H4 (cell line): ENCODE measurements around the gene EFNB2. TPM values are rescaled to one million over a fixed set of nuclear protein-coding genes. Genes with fewer than 3 reads are reported as not detected.
A peak's percentile ranks its signal among the peaks of the same experiment; 100 is the strongest.

Source experiments
- DNase-seq: peaks from one replicate; pipeline ENCODE4 v3.0.0-alpha.2; 2015; ENCODE audit warnings: low spot score
- total RNA-seq: library from RNA; depleted of rRNA; stranded (reverse); fragments of >200 nt; shearing (Covaris generic); gene quantifications from 2 replicates; pipeline ENCODE4 v1.2.3, GENCODE V29; 2014

The EFNB2 gene
- total RNA-seq, 1 experiment from 2014 or later: 6.7 TPM

- DNase-seq: no peak
These were observed 51.4 kb downstream of the EFNB2 start for GRCh38 chr13:106484084-106484483.

GRCh38 chr13:106481919-106482318 is 53.5 kb downstream of the EFNB2 start:
- no peak for DNase-seq

GRCh38 chr13:106480351-106480910 is 55.0 kb downstream of the EFNB2 start:
- no peak for DNase-seq

- no peak for DNase-seq
These were observed 55.5 kb downstream of the EFNB2 start for GRCh38 chr13:106479929-106480328.

- no peak for DNase-seq
These were observed 57.3 kb downstream of the EFNB2 start for GRCh38 chr13:106478116-106478515.

- DNase-seq: no peak
These were observed 58.2 kb downstream of the EFNB2 start for GRCh38 chr13:106477303-106477702.

GRCh38 chr13:106475852-106476251 is 59.6 kb downstream of the EFNB2 start:
- no peak for DNase-seq

- DNase-seq: no peak
These were observed 60.5 kb downstream of the EFNB2 start for GRCh38 chr13:106474912-106475311.

GRCh38 chr13:106473154-106473553 is 62.3 kb downstream of the EFNB2 start:
- DNase-seq: no peak

GRCh38 chr13:106472621-106473020 is 62.8 kb downstream of the EFNB2 start:
- DNase-seq: no peak

GRCh38 chr13:106471957-106472543 is 63.4 kb downstream of the EFNB2 start:
- DNase-seq: peak; percentile 57

- DNase-seq: no peak
These were observed 64.9 kb downstream of the EFNB2 start for GRCh38 chr13:106470576-106470975.

- no peak for DNase-seq
These were observed 66.5 kb downstream of the EFNB2 start for GRCh38 chr13:106468744-106469590.

GRCh38 chr13:106468207-106468606 is 67.3 kb downstream of the EFNB2 start:
- DNase-seq: no peak

GRCh38 chr13:106467427-106468122 is 67.9 kb downstream of the EFNB2 start:
- no peak for DNase-seq

- DNase-seq: no peak
These were observed 68.6 kb downstream of the EFNB2 start for GRCh38 chr13:106466691-106467426.

- peak; percentile 71 for DNase-seq
These were observed 71.4 kb downstream of the EFNB2 start for GRCh38 chr13:106464076-106464475.

GRCh38 chr13:106462710-106463109 is 72.8 kb downstream of the EFNB2 start:
- DNase-seq: no peak

GRCh38 chr13:106455777-106456176 is 79.7 kb downstream of the EFNB2 start:
- no peak for DNase-seq

- no peak for DNase-seq
These were observed 80.3 kb downstream of the EFNB2 start for GRCh38 chr13:106455190-106455589.

GRCh38 chr13:106453101-106453500 is 82.4 kb downstream of the EFNB2 start:
- no peak for DNase-seq

GRCh38 chr13:106450991-106451390 is 84.5 kb downstream of the EFNB2 start:
- DNase-seq: no peak
